Calu3 (cell line): ENCODE data around the gene SEMA6C. TPM values are rescaled to one million over a fixed set of nuclear protein-coding genes. Genes with fewer than 3 reads are reported as not detected.
"Not testable (repeated sequence)": the region's sequence is repeated elsewhere in the genome, so short reads cannot be mapped to it uniquely, and the experiment has no call there.

ENCODE experiments used
- BruUV-seq: library from RNA; stranded (reverse); fragments of 400-500 nt; replicated peaks from 2 replicates; lab custom pipeline; 2021; lab: Mats Ljungman, UMichigan
- CTCF ChIA-PET: fragments of 300-600 bp; sonication (Branson Sonifier 250); formaldehyde crosslinking; loops from one replicate; lab custom pipeline; 2022; ENCODE audit warnings: antibody characterized with exemption; lab: Charles Lee
- DNase-seq: peaks from one replicate; pipeline ENCODE4 v3.0.0; 2022
- H3K27ac Mint-ChIP-seq: one replicate; pipeline ENCODE4 v1.8.0; 2022; ENCODE audit warnings: mixed read lengths; ENCODE audit not compliant: unreplicated experiment
- H3K27me3 Mint-ChIP-seq: one replicate; pipeline ENCODE4 v1.8.0; 2022; ENCODE audit warnings: mixed read lengths; ENCODE audit not compliant: unreplicated experiment
- H3K36me3 Mint-ChIP-seq: one replicate; pipeline ENCODE4 v1.8.0; 2022; ENCODE audit warnings: mild to moderate bottlenecking, moderate library complexity, mixed read lengths; ENCODE audit not compliant: insufficient read depth, unreplicated experiment
- H3K4me1 Mint-ChIP-seq: one replicate; pipeline ENCODE4 v1.8.0; 2022; ENCODE audit warnings: mild to moderate bottlenecking, low read depth, mixed read lengths; ENCODE audit not compliant: unreplicated experiment
- H3K4me3 Mint-ChIP-seq: one replicate; pipeline ENCODE4 v1.8.0; 2022; ENCODE audit warnings: mild to moderate bottlenecking, low read depth, moderate library complexity, mixed read lengths; ENCODE audit not compliant: unreplicated experiment
- H3K9me3 Mint-ChIP-seq: one replicate; pipeline ENCODE4 v1.8.0; 2022; ENCODE audit warnings: low read depth, mixed read lengths; ENCODE audit not compliant: unreplicated experiment
- CTCF ChIP-seq: fragments of 200-600 bp; IDR thresholded peaks from one replicate; pipeline ENCODE4 v1.8.0; 2022; ENCODE audit warnings: antibody characterized with exemption; ENCODE audit not compliant: unreplicated experiment
- intact Hi-C: fragments of 100-400 bp; cut with micrococcal nuclease; formaldehyde crosslinking; loops from one replicate; pipeline ENCODE4 v1.10.0; 2022; ENCODE audit not compliant: unreplicated experiment
- total RNA-seq: library from RNA; stranded (reverse); gene quantifications from 2 replicates; pipeline ENCODE4 v1.2.3, GENCODE V29; 2022

SEMA6C gene
- total RNA-seq, 1 experiment from 2014 or later = 2.5 TPM

DNA sequence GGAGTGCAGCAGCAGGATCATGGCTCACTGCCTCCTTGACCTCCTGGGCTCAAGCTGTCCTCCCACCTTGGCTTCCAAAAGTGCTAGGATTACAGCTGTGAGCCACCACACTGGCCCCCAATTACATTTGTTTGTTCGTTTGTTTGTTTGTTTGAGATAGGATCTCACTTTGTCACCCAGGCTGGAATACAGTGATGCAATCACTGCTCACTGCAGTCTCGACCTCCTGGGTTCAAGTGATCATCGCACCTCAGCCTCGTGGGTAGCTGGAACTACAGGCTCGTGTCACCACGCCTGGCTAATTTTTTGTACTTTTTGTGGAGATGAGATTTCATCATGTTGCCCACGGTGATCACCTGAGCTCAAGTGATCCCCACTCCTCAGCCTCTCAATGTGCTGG is 45.6 kb upstream of the SEMA6C start:
- BruUV-seq = no TSS peak
- Mint-ChIP-seq H3K36me3 (peaks cover 53% of the 10 kb centered on the region), H3K27ac (no peak overlapping the region), H3K4me3 (no peak overlapping the region), H3K27me3 (no peaks in the 10 kb centered on the region), H3K9me3 (no peaks in the 10 kb centered on the region), H3K4me1 (peaks cover 23% of the 10 kb centered on the region)
- CTCF ChIA-PET = no interaction called here
- DNase-seq = no peak
- TF ChIP-seq CTCF = no peak
- intact Hi-C loops = loop anchor here (10.0 kb wide), 1 partner anchor 643 kb away; the partner anchor contains the start of genes C2CD4D and RORC

GRCh38 chr1:151189637-151190445 is 43.4 kb upstream of the SEMA6C start, which contains the start of gene VPS72:
TSS of gene VPS72 (minus strand) at chr1:151190197. CDS start at chr1:151190121, 76 bp downstream.
- BruUV-seq = no TSS peak
- intact Hi-C loops = loop anchor here (10.0 kb wide), 1 partner anchor 645 kb away; the partner anchor contains the start of genes C2CD4D and RORC
- peak; percentile 89 for DNase-seq

DNA sequence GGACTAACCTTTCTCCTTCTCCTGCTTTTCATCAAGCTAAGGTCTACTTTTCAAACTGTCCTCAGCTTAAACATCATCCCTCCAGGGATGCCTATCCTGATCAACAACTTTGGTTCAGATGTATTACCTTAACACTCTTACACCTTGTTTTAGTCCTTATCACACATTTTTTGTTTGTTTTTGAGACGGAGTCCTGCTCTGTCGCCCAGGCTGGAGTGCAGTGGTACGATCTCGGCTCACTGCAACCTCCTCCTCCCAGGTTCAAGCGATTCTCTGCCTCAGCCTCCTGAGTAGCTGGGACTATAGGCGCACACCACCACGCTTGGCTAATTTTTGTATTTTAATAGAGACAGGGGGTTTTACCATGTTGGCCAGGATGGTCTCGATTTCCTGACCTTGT is 42.2 kb upstream of the SEMA6C start:
- Mint-ChIP-seq H3K27ac (peak overlapping the region; percentile 86), H3K4me1 (peaks cover 14% of the 10 kb centered on the region), H3K36me3 (peaks cover 48% of the 10 kb centered on the region), H3K4me3 (peak overlapping the region; percentile 91)
- BruUV-seq, CTCF ChIA-PET, H3K9me3 Mint-ChIP-seq, DNase-seq, H3K27me3 Mint-ChIP-seq, intact Hi-C loops: not testable (repeated sequence)

More at GRCh38 chr1:151189637-151190445, 43.4 kb upstream of the SEMA6C start, which contains the start of gene VPS72:
- peak within 1 kb of the TSS; percentile 86 for H3K27ac Mint-ChIP-seq
- peaks cover 43% of the 10 kb centered on the region for H3K36me3 Mint-ChIP-seq
- no peak for TF ChIP-seq CTCF
- peaks cover 23% of the 10 kb centered on the region for H3K4me1 Mint-ChIP-seq
- H3K27me3 Mint-ChIP-seq = no peaks in the 10 kb centered on the region
- H3K9me3 Mint-ChIP-seq = no peaks in the 10 kb centered on the region
- peak within 1 kb of the TSS; percentile 91 for H3K4me3 Mint-ChIP-seq
- CTCF ChIA-PET = interaction anchor here (0.7 to 1.7 kb wide), 6 partner anchors 10 to 91 kb away, joined by 3 to 8 read pairs (median 4); partner anchors contain the start of gene TMOD4

GRCh38 chr1:151187205-151187604 is 40.8 kb upstream of the SEMA6C start:
- Mint-ChIP-seq H3K4me1 (peaks cover 12% of the 10 kb centered on the region), H3K27ac (no peak overlapping the region), H3K36me3 (peaks cover 63% of the 10 kb centered on the region), H3K4me3 (no peak overlapping the region), H3K27me3 (no peaks in the 10 kb centered on the region), H3K9me3 (no peaks in the 10 kb centered on the region)
- no peak for DNase-seq
- no peak for TF ChIP-seq CTCF
- CTCF ChIA-PET = interaction anchor here (0.8 kb wide), 1 partner anchor 521 kb away, joined by 4 read pairs; no protein-coding TSS in a partner anchor
- intact Hi-C loops = no loop called here
- no TSS peak for BruUV-seq
